ENCODE results near the gene ABHD11.

Gene ABHD11

DNA sequence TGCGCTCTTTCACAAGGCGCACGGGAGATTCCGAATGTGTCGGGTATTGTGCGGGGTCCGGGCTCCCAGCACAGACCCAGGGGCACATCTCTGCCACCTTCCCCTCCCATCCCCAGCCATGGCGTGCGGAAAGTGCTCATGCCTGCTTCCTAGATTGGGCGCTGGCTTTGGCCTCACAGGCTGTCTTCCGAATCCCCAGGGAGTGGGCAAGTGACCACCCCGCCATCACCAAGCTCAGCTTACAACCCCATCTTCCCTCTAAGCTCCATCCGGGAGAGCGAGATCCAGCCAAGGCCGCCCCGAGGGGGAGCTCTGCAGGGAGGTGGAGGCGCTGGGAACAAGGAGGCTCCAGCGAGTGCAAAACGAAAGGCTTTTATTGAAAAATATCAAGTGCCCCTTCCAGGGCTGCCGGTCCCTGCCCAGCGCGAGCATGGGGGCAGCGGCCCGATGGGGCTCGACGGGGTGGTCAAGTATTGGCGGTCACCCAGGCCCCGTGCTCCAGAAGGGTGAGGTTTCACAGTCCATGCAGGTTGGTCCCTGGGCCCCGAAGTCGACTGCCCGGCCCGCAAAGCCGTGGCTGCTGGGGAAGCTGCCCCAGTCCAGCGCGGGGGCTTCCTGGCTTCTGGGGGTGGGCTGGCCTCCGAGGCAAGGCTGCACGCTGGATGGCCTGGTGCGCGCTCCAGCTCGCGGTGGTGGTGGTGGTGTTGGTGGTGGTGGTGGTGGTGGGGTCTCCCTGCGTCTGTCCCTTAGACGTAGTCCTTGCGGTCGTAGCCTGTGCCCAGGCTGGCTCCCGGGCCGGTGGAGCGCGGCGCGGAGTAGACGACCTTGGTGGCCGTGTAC, 30.3 kb upstream of the ABHD11 start:
- Histone ChIP-seq H3K9ac (ENCODE audit: low read length) (no peak overlapping the region), H3K4me3 (ENCODE audit: low read length) (no peak overlapping the region)

DNA sequence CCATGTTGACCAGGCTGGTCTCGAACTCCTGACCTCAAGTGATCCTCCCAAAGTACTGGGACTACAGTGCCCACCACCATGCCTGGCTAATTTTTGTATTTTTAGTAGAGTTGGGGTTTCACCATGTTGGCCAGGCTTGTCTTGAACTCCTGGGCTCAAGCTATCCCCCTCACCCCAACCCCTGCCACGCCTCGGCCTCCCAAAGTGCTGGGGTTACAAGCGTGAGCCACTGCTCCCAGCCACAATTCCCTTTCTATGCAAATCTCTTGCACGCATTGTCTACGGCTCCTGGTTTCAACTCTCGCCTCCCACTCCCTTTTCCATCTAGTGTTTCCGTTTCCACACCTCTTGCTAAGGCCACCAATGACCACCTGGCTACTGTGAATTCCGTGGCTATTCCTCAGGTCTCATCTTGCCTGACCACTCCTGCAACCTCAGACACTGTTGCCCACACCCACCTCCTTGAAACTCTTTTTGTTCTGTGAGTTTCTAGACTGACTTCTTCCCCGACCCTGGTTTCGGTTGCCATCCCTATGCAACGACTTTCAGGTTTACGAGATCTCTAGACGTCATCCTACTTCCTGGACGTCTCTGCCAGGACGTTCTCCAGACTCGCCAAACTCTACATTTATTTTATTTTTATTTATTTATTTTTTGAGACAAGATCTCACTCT, 28.1 kb upstream of the ABHD11 start:
- peaks cover 49% of the 10 kb centered on the region for H3K27me3 ChIP-seq (ENCODE audit: control insufficient read depth, insufficient read depth, low read length)
- H3K4me1 ChIP-seq (ENCODE audit: control insufficient read depth, insufficient read depth, low read length) = peaks cover 8% of the 10 kb centered on the region
- no peak overlapping the region for H3K9ac ChIP-seq (ENCODE audit: low read length)
- no peaks in the 10 kb centered on the region for H3K9me3 ChIP-seq (ENCODE audit: control insufficient read depth, low read length)
- H3K4me3 ChIP-seq (ENCODE audit: low read length) = no peak overlapping the region
- no peaks in the 10 kb centered on the region for H3K36me3 ChIP-seq (ENCODE audit: control insufficient read depth, insufficient read depth, low read length)

More for the DNA sequence above, 30.3 kb upstream of the ABHD11 start:
- no peaks in the 10 kb centered on the region for H3K9me3 ChIP-seq (ENCODE audit: control insufficient read depth, low read length)
- no peaks in the 10 kb centered on the region for H3K36me3 ChIP-seq (ENCODE audit: control insufficient read depth, insufficient read depth, low read length)
- peaks cover 14% of the 10 kb centered on the region for H3K4me1 ChIP-seq (ENCODE audit: control insufficient read depth, insufficient read depth, low read length)
- peaks cover 50% of the 10 kb centered on the region for H3K27me3 ChIP-seq (ENCODE audit: control insufficient read depth, insufficient read depth, low read length)

DNA sequence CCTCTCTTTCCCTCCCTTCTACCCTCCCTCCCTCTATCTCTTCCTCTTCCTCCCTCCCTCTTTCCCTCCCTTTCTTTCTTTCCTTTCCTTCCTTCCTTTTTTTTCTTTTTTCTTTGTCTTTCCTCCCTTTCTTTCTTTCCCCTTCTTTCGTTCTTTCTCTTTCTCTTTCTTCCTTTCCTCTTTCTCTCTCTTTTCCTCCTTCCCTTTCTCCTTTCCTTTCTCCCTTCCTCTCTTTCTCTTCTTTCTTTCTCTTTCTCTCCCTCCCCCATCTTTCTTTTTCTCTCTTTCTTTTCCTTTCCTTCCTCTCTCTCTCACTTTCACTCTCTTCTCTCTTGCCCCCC, 24.0 kb upstream of the ABHD11 start:
- H3K36me3 ChIP-seq (ENCODE audit: control insufficient read depth, insufficient read depth, low read length) = no peaks in the 10 kb centered on the region
- H3K9me3 ChIP-seq (ENCODE audit: control insufficient read depth, low read length) = no peaks in the 10 kb centered on the region
- H3K4me3 ChIP-seq (ENCODE audit: low read length) = no peak overlapping the region
- H3K27me3 ChIP-seq (ENCODE audit: control insufficient read depth, insufficient read depth, low read length) = peaks cover 15% of the 10 kb centered on the region
- H3K4me1 ChIP-seq (ENCODE audit: control insufficient read depth, insufficient read depth, low read length) = no peaks in the 10 kb centered on the region
- no peak overlapping the region for H3K9ac ChIP-seq (ENCODE audit: low read length)

DNA sequence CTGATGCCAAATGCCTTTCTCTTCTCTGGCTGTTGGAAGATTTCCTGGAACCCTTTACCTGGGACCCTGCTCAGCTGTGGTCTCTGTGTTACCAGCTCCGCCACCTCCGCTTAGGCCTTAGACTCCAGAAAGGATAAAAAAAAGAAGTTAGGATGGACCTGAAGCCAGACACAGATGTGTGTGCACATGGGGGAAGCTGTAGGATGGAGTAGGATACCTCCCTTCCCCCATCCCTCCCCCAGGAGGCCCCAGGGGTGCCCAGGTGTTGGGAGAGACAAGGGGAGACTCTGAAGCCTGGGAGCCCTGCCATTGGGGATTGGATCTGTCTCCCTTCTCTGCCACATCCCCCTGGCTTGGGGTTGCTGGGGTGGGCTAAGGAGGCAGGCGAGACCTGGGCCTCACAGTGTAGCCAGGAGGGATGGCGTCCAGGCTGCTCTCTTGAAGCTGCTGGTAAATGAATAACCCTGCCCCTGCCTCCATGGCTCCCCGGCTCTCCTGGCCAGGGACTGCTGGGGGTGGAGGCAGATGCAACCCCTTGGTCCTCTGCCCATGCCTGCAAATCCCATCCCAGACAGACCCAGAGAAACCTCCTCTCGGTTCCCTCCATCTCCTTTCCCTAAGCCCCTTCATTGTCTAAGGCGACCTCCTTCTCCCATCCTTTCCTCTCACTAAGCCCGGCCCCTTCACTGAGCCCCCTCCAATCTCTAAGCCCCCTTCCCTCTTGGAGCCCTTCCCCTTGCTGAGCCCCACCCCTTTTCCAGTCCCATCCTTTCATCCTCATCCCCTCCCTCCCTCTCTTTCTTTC, 23.5 kb upstream of the ABHD11 start:
- Histone ChIP-seq H3K27me3 (ENCODE audit: control insufficient read depth, insufficient read depth, low read length) (peaks cover 18% of the 10 kb centered on the region), H3K4me3 (ENCODE audit: low read length) (no peak overlapping the region), H3K9ac (ENCODE audit: low read length) (no peak overlapping the region), H3K36me3 (ENCODE audit: control insufficient read depth, insufficient read depth, low read length) (no peaks in the 10 kb centered on the region), H3K9me3 (ENCODE audit: control insufficient read depth, low read length) (no peaks in the 10 kb centered on the region), H3K4me1 (ENCODE audit: control insufficient read depth, insufficient read depth, low read length) (no peaks in the 10 kb centered on the region)

DNA sequence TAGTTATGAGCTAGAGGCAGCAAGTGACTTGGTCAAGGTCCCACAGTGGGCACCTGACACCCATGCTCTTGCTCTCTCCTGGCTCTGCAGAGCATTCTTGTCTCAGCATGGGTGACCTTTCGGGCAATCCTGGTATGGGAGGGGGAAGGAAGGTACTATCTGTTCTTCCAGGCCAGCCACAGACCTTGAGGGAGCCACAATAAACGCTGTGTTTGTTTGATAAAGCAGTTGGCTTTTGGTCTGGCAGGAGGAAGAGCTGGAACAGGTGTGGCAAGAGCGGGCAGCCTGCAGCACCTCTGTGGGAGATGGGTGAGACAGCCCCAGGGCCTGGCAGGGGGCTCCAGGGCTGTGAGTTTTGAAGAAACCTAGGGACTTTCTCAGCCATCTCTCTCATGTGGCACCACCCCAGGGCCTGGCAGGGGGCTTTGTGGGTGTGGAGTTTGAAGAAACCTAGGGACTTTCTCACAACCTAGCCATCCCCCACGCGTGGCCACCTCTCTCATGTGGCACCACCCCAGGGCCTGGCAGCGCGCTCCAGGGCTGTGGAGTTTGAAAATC, 20.1 kb upstream of the ABHD11 start:
- no peak overlapping the region for H3K9ac ChIP-seq (ENCODE audit: low read length)
- no peak overlapping the region for H3K4me3 ChIP-seq (ENCODE audit: low read length)
- no peaks in the 10 kb centered on the region for H3K36me3 ChIP-seq (ENCODE audit: control insufficient read depth, insufficient read depth, low read length)
- no peaks in the 10 kb centered on the region for H3K4me1 ChIP-seq (ENCODE audit: control insufficient read depth, insufficient read depth, low read length)
- H3K27me3 ChIP-seq (ENCODE audit: control insufficient read depth, insufficient read depth, low read length) = peaks cover 14% of the 10 kb centered on the region
- H3K9me3 ChIP-seq (ENCODE audit: control insufficient read depth, low read length) = no peaks in the 10 kb centered on the region

DNA sequence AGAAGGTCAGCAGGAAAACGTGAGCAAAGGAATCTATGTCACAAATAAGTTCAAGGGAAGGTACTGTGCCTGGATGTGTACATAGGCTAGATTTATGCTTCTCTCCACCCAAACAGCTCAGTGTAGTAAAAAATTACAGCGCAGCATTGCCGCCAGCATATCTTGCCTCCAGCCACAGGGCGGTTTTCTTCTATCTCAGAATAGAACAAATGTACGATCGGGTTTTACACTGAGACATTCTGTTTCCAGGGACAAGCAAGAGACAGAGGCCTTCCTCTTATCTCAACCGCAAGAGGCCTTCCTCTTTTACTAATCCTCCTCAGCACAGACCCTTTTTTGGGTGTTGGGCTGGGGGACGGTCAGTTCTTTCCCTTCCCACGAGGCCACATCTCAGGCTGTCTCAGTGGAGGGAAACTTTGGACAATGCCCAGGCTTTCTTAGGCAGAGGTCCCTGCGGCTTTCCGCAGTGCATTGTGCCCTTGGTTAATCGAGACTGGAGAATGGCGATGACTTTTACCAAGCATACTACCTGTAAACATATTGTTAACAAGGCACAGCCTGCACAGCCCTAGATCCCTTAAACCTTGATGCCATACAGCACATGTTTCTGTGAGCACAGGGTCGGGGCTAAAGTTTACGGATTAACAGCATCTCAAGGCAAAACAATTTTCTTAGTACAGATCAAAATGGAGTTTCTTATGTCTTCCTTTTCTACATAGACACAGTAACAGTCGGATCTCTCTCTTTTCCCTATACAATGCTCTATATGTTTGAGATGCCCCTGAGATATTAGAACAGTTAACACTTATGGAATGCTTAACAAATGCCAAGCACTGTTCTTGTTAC, 11.6 kb upstream of the ABHD11 start:
- no peaks in the 10 kb centered on the region for H3K9me3 ChIP-seq (ENCODE audit: control insufficient read depth, low read length)
- no peaks in the 10 kb centered on the region for H3K36me3 ChIP-seq (ENCODE audit: control insufficient read depth, insufficient read depth, low read length)
- H3K4me3 ChIP-seq (ENCODE audit: low read length) = no peak overlapping the region
- peaks cover 7% of the 10 kb centered on the region for H3K27me3 ChIP-seq (ENCODE audit: control insufficient read depth, insufficient read depth, low read length)
- H3K4me1 ChIP-seq (ENCODE audit: control insufficient read depth, insufficient read depth, low read length) = peaks cover 5% of the 10 kb centered on the region
- no peak overlapping the region for H3K9ac ChIP-seq (ENCODE audit: low read length)

DNA sequence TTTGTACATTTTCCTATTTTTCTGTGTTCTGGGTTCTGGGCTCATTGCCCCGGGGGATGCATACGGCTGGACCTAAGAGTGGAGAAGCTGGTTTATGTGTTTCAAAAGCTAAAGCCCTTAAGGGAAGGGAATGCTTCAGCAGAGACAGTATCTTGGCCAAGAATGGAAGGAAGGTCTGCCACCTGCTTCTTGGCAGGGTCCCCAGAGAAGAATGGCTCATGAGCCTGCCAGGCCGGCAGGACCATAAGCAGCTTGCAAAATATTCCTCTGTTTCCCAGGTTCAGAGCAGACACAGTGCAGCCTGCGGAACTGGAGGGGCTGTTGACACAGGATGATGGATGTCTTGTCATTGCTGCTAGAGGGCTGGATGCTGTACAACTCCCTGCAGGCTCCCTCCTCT, 7.8 kb upstream of the ABHD11 start:
- no peak overlapping the region for H3K9ac ChIP-seq (ENCODE audit: low read length)
- H3K27me3 ChIP-seq (ENCODE audit: control insufficient read depth, insufficient read depth, low read length) = peaks cover 7% of the 10 kb centered on the region
- no peak overlapping the region for H3K4me3 ChIP-seq (ENCODE audit: low read length)
- no peaks in the 10 kb centered on the region for H3K36me3 ChIP-seq (ENCODE audit: control insufficient read depth, insufficient read depth, low read length)
- no peaks in the 10 kb centered on the region for H3K9me3 ChIP-seq (ENCODE audit: control insufficient read depth, low read length)
- peaks cover 32% of the 10 kb centered on the region for H3K4me1 ChIP-seq (ENCODE audit: control insufficient read depth, insufficient read depth, low read length)

DNA sequence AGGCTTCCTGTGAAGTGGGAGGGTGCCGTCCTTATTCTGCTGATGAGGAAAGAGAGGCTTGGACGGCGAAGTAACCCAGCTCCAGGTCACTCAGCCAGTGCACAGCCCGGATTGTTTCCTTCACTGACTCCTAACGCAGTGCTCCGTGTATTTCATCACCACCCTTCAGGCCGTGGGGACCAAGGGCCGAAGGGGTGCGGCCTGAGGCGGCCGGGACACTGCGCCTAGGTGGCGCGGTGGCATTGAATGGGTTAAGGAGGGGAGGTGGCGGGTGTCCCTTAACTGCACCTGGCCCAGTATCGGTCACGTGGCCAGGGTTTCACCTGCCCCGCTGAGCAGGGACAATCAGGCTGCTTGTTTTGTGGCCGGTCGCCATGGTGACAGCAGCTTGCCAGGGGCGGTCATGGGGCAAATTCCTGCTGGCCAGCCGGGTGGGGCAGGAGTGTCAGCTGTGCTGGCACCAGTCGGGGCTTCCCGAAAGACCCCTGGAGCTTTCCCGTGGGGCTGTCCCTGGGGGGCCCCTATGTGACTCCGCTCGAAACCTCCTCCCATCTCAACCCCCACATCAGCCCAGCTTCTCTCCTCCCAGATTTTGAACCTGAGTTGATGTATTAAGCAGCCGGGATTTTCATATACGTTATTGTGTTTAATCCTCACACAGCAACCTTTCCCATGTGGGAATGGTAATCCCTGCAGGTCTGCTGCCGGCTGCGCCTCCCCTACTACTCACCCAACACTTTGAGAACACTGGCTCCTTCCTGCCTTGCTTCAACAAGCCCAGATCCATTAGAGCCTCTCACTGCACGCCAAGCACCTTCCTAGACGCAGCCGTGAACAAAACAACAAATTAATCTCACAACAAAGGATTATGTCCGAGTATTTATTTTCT, 4.4 kb upstream of the ABHD11 start:
- Histone ChIP-seq H3K4me1 (ENCODE audit: control insufficient read depth, insufficient read depth, low read length) (peaks cover 45% of the 10 kb centered on the region), H3K27me3 (ENCODE audit: control insufficient read depth, insufficient read depth, low read length) (no peaks in the 10 kb centered on the region), H3K4me3 (ENCODE audit: low read length) (peak overlapping the region; percentile 33), H3K9me3 (ENCODE audit: control insufficient read depth, low read length) (no peaks in the 10 kb centered on the region), H3K36me3 (ENCODE audit: control insufficient read depth, insufficient read depth, low read length) (no peaks in the 10 kb centered on the region), H3K9ac (ENCODE audit: low read length) (peak overlapping the region; percentile 55)

DNA sequence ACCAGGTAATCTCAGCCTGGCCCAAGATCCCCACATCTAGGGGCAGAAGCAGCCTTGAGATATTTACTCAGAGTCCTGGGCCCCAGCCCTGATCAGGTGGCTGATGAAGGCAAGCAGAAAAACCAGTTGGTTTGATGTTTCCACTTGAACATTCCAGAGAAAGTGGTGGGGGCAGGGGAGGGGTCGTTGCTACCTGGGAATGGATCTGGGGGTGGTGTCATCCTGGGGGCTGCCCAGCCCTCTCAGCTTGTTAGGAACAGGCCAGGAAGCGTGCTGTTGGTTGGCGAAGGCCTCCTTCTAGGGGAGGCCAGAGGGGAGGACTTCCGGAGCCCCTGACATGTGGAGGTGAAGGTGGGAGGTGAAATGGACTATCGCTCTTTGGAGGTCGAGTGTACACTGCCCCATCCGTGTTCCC, 3.7 kb upstream of the ABHD11 start:
- H3K4me3 ChIP-seq (ENCODE audit: low read length) = peak overlapping the region; percentile 33
- no peaks in the 10 kb centered on the region for H3K27me3 ChIP-seq (ENCODE audit: control insufficient read depth, insufficient read depth, low read length)
- peak overlapping the region; percentile 55 for H3K9ac ChIP-seq (ENCODE audit: low read length)
- H3K9me3 ChIP-seq (ENCODE audit: control insufficient read depth, low read length) = no peaks in the 10 kb centered on the region
- peaks cover 51% of the 10 kb centered on the region for H3K4me1 ChIP-seq (ENCODE audit: control insufficient read depth, insufficient read depth, low read length)
- H3K36me3 ChIP-seq (ENCODE audit: control insufficient read depth, insufficient read depth, low read length) = no peaks in the 10 kb centered on the region

DNA sequence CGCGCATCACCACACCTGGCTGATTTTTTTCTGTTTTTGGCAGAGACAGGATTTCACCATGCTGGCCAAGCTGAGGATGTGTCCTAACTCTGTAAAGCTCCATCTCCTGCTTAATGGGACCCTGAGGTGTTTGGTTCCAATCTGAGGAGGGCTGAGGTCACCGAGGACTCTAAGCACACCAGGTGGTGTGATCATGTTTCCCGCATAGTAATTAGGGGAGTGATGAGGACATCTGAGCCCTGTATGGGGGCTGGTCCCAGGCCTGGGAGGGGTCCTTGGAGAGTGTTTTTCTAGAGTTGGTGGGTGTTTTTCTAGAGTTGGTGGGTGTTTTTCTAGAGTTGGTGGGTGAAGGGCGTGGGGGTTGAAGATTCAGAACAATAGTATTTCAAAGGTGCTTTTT, 3.0 kb upstream of the ABHD11 start:
- Histone ChIP-seq H3K27me3 (ENCODE audit: control insufficient read depth, insufficient read depth, low read length) (no peaks in the 10 kb centered on the region), H3K4me3 (ENCODE audit: low read length) (no peak overlapping the region), H3K4me1 (ENCODE audit: control insufficient read depth, insufficient read depth, low read length) (peaks cover 57% of the 10 kb centered on the region), H3K9me3 (ENCODE audit: control insufficient read depth, low read length) (no peaks in the 10 kb centered on the region), H3K9ac (ENCODE audit: low read length) (peak overlapping the region; percentile 55), H3K36me3 (ENCODE audit: control insufficient read depth, insufficient read depth, low read length) (no peaks in the 10 kb centered on the region)
